GM12872 (cell line): Measurements from ENCODE around the gene UGT1A8.

ENCODE experiments used
- TF ChIP-seq, protein P1 (sequence below): IDR thresholded peaks from 3 replicates; pipeline ENCODE4 v1.5.1; 2011; ENCODE audit warnings: low read depth, mild to moderate bottlenecking, low read length, moderate library complexity; ENCODE audit not compliant: insufficient read depth

UGT1A8 gene

GRCh38 chr2:233816334-233816733 is 198.9 kb downstream of the UGT1A8 start:
- TF ChIP-seq, protein P1, sequence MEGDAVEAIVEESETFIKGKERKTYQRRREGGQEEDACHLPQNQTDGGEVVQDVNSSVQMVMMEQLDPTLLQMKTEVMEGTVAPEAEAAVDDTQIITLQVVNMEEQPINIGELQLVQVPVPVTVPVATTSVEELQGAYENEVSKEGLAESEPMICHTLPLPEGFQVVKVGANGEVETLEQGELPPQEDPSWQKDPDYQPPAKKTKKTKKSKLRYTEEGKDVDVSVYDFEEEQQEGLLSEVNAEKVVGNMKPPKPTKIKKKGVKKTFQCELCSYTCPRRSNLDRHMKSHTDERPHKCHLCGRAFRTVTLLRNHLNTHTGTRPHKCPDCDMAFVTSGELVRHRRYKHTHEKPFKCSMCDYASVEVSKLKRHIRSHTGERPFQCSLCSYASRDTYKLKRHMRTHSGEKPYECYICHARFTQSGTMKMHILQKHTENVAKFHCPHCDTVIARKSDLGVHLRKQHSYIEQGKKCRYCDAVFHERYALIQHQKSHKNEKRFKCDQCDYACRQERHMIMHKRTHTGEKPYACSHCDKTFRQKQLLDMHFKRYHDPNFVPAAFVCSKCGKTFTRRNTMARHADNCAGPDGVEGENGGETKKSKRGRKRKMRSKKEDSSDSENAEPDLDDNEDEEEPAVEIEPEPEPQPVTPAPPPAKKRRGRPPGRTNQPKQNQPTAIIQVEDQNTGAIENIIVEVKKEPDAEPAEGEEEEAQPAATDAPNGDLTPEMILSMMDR = no peak

DNA sequence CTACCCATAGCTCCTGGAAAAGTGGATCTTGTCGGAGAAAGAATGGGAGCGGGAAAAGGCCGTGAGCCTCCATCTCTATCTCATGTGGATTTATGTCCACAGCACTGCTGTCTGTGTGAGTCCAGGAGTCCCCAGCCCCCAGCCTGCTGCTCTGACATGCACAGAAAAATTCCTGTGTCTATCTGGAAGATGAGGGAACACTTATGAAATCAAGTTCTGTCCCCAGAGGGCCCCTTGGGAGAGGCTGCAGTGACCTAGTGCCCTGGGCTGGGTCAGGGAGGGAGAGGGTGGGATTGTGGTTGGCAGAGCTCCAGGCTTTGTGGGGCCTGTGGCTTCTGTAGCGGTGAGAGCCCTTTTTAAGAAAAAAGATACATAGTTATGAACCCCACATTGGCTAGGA is 199.3 kb downstream of the UGT1A8 start:
- TF ChIP-seq, protein P1 = no peak

DNA sequence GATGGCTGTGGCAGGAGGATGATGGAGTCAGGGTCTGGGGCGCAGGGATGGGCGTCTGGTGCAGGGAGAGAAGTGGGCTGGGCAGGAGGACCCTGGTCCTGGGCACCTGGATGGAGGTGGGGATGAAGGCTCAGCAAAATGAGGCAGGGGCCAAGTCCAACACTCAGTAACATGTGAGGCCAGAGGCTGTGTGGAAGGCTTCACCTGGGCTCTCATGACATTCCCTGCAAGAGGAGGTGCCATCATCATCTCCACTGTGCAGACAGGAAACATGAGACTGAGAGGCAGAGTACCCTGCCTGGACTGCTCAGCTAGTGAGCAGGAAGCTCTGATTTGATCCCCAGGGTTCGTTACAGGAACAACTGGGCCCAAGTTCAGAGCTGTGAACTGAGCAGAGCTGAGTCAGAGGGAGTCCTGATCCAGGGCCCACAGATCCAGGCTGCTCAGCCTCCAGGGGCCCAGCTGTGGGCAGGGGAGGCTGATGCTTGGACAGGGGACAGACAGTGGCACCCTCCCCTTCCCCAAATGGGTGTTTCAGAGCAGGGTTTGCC is 200.0 kb downstream of the UGT1A8 start:
- TF ChIP-seq, protein P1 = no peak

DNA sequence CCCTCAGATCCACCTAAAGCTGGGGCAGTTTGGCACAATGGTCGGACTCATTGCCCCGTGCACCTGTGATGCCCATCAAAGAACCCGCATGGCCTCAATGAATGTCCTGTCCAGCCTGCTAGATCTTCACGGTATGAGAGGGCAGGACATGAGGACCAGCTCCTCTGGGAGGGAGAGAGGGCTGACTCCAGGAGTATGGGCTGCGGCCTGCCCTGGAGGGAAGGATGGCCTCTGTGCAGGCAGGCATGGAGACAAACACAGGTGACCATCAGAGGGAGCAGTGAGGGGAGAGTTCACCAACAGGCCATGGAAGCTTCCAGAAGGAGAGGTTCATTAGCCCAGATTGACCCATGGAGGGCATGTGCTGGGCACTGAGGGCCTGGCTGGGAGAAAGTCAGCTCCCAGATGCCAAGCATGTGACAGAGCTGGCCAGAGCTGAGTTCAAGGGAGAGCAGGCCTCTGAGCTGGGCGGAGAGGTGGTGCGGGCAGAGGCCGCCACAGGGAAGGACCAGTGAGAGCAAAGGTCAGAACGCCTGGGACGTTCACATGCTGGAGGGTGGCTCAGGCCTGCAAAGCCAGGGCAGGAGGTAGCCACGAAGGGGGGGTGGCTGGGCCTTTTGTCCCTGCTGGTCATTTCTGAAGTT is 200.7 kb downstream of the UGT1A8 start:
- TF ChIP-seq, protein P1 = no peak

- TF ChIP-seq, protein P1 = no peak
Measured at GRCh38 chr2:233818639-233819621, 201.5 kb downstream of the UGT1A8 start.

DNA sequence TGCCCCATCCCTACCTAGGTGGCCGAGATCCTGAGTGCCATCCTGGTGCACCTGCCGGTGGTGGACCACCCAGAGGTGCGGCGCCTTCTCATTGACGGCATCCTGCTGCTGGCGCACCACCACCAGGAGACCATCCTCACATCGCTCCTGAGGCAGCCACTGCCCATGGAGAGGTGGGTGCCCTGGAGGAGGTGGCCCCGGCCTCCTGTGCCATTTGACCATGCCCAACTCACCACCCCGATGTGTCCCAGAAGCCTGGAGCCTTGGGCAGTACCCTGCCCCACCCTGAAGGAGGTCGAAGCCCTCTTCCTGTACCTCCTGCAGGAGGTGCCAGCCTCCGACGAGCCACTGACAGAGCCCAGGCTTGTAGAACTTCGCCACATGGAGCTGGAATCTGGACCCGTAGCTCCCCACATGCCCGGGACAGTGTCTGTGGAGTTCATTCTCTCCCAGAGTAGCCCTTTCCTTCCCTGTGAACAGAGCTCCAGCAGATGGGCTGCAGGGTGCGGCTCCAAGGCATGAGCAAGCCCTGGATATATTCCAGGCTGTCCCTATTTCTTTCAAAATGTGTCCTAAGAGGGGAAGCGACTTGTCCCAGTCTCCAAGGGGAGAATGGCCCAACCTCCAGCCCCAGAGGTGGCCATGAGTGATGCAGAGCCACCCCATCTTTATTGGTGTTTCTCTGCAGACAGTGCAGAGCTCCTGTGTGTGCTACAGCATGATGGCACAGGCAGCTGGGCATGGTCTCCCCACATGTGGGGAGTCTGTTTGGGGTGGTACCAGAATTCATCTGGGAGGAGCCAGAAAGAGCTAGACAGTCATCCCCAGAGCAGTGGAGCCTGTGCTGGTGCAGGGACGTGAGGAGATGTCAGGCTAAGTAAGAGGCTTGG is 202.7 kb downstream of the UGT1A8 start:
- TF ChIP-seq, protein P1 = no peak
